GM12878 (cell line): ENCODE measurements around the gene EEIG2.

Experiments used
- BHLHE40 ChIP-seq, 2 experiments: fragments of 450-650 bp in 1 of 2; IDR thresholded peaks; 2 replicates each; pipeline ENCODE4 v1.6.1; 2011 to 2017; ENCODE audit warnings: low read depth in 2 of 2, borderline replicate concordance in 1 of 2, improper control_type of control experiment in 1 of 2, low read length in 1 of 2, mild to moderate bottlenecking in 1 of 2
- CHD1 ChIP-seq: IDR thresholded peaks from 2 replicates; pipeline ENCODE4 v1.6.1; 2012; ENCODE audit warnings: low read depth, low read length, improper control_type of control experiment
- EED ChIP-seq: sonication (generic); IDR thresholded peaks from 2 replicates; pipeline ENCODE4 v1.6.1; 2016; ENCODE audit warnings: antibody characterized with exemption, low read depth
- EP300 ChIP-seq, 2 experiments: fragments of 150-350 bp in 1 of 2; IDR thresholded peaks; 2 replicates each; pipeline ENCODE4 v1.6.1; 2011 to 2012; ENCODE audit warnings: low read depth in 2 of 2, low read length in 2 of 2, borderline replicate concordance in 1 of 2, improper control_type of control experiment in 1 of 2, inconsistent platforms in 1 of 2; ENCODE audit not compliant: control insufficient read depth in 1 of 2
- HDGF ChIP-seq: fragments of 450-650 bp; IDR thresholded peaks from 2 replicates; pipeline ENCODE4 v1.6.1; 2016; ENCODE audit warnings: antibody characterized with exemption
- KDM1A ChIP-seq: fragments of 200-600 bp; sonication (generic); IDR thresholded peaks from 2 replicates; pipeline ENCODE4 v1.6.1; 2016; ENCODE audit warnings: borderline replicate concordance
- MXI1 ChIP-seq: fragments of 150-350 bp; IDR thresholded peaks from 2 replicates; pipeline ENCODE4 v1.6.1; 2011; ENCODE audit warnings: low read depth, mild to moderate bottlenecking, inconsistent platforms, low read length, improper control_type of control experiment
- POLR2AphosphoS5 ChIP-seq: IDR thresholded peaks from 2 replicates; pipeline ENCODE4 v1.6.1; 2011; ENCODE audit warnings: mild to moderate bottlenecking, low read length, inconsistent platforms
- TCF7 ChIP-seq: IDR thresholded peaks from 2 replicates; pipeline ENCODE4 v1.6.1; 2014; ENCODE audit warnings: antibody characterized with exemption, borderline replicate concordance
- ZNF274 ChIP-seq: IDR thresholded peaks from one replicate; pipeline ENCODE4 v1.8.0; 2011; ENCODE audit not compliant: insufficient read length, insufficient read depth
- TF ChIP-seq, protein P1 (sequence below), 3 experiments: IDR thresholded peaks in 2 of 3; conservative IDR thresholded peaks in 1 of 3; 2 replicates each; pipeline ENCODE4 v1.5.1; 2011; ENCODE audit warnings: low read depth in 3 of 3, low read length in 3 of 3, mild to moderate bottlenecking in 3 of 3, control low read depth in 2 of 3, moderate library complexity in 2 of 3, inconsistent platforms in 1 of 3, mixed read lengths in 1 of 3; ENCODE audit not compliant: control insufficient read depth in 2 of 3, insufficient read depth in 1 of 3; ENCODE audit errors: extremely low read depth in 1 of 3
- TF ChIP-seq, protein P2 (sequence below): IDR thresholded peaks from 2 replicates; pipeline ENCODE4 v1.6.1; 2012; ENCODE audit warnings: mild to moderate bottlenecking, low read depth, low read length
- TF ChIP-seq, protein P3 (sequence below): fragments of 450-650 bp; formaldehyde crosslinking; IDR thresholded peaks from 2 replicates; pipeline ENCODE4 v1.4.0; 2020; ENCODE audit warnings: mild to moderate bottlenecking, moderate library complexity

DNA sequence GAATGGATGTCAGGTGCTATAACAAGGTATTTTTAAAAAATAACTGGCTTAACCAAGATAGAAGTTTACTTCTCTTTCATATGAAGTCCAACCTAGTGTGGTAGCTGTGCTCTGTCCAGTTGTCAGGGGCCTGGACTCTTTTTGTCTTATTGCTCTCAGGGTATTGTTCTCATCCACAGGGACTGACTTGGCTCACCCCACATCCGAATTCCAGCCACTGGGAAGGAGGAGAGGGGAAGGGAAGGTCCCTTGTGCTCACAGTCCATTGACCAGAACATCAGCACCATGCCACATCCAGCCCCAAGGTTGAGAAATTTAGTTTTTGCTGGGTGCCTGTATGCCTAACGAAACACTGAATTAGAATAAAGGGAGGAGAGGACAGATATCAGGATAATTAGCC, 8.7 kb downstream of the EEIG2 start:
- TF ChIP-seq HDGF (no peak), BHLHE40 (IDR thresholded peaks at IDR 0.05; ENCODE audit: borderline replicate concordance in 1 of 2, low read depth in 2 of 2, low read length in 1 of 2) (no peak), MXI1 (no peak), EP300 (IDR thresholded peaks at IDR 0.05; ENCODE audit: borderline replicate concordance in 1 of 2, control insufficient read depth in 1 of 2, low read depth in 2 of 2, low read length in 2 of 2) (no peak), POLR2AphosphoS5 (no peak), ZNF274 (no peak), KDM1A (no peak), CHD1 (no peak), EED (no peak), TCF7 (no peak)
- TF ChIP-seq, protein P1, sequence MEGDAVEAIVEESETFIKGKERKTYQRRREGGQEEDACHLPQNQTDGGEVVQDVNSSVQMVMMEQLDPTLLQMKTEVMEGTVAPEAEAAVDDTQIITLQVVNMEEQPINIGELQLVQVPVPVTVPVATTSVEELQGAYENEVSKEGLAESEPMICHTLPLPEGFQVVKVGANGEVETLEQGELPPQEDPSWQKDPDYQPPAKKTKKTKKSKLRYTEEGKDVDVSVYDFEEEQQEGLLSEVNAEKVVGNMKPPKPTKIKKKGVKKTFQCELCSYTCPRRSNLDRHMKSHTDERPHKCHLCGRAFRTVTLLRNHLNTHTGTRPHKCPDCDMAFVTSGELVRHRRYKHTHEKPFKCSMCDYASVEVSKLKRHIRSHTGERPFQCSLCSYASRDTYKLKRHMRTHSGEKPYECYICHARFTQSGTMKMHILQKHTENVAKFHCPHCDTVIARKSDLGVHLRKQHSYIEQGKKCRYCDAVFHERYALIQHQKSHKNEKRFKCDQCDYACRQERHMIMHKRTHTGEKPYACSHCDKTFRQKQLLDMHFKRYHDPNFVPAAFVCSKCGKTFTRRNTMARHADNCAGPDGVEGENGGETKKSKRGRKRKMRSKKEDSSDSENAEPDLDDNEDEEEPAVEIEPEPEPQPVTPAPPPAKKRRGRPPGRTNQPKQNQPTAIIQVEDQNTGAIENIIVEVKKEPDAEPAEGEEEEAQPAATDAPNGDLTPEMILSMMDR (IDR thresholded peaks at IDR 0.05 in 2 of 3, conservative IDR thresholded peaks at IDR 0.05 in 1 of 3; ENCODE audit: control insufficient read depth in 2 of 3, extremely low read depth in 1 of 3, insufficient read depth in 1 of 3, low read depth in 3 of 3, low read length in 3 of 3), result no peak
- TF ChIP-seq, protein P2, sequence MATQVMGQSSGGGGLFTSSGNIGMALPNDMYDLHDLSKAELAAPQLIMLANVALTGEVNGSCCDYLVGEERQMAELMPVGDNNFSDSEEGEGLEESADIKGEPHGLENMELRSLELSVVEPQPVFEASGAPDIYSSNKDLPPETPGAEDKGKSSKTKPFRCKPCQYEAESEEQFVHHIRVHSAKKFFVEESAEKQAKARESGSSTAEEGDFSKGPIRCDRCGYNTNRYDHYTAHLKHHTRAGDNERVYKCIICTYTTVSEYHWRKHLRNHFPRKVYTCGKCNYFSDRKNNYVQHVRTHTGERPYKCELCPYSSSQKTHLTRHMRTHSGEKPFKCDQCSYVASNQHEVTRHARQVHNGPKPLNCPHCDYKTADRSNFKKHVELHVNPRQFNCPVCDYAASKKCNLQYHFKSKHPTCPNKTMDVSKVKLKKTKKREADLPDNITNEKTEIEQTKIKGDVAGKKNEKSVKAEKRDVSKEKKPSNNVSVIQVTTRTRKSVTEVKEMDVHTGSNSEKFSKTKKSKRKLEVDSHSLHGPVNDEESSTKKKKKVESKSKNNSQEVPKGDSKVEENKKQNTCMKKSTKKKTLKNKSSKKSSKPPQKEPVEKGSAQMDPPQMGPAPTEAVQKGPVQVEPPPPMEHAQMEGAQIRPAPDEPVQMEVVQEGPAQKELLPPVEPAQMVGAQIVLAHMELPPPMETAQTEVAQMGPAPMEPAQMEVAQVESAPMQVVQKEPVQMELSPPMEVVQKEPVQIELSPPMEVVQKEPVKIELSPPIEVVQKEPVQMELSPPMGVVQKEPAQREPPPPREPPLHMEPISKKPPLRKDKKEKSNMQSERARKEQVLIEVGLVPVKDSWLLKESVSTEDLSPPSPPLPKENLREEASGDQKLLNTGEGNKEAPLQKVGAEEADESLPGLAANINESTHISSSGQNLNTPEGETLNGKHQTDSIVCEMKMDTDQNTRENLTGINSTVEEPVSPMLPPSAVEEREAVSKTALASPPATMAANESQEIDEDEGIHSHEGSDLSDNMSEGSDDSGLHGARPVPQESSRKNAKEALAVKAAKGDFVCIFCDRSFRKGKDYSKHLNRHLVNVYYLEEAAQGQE, result no peak
- TF ChIP-seq, protein P3, sequence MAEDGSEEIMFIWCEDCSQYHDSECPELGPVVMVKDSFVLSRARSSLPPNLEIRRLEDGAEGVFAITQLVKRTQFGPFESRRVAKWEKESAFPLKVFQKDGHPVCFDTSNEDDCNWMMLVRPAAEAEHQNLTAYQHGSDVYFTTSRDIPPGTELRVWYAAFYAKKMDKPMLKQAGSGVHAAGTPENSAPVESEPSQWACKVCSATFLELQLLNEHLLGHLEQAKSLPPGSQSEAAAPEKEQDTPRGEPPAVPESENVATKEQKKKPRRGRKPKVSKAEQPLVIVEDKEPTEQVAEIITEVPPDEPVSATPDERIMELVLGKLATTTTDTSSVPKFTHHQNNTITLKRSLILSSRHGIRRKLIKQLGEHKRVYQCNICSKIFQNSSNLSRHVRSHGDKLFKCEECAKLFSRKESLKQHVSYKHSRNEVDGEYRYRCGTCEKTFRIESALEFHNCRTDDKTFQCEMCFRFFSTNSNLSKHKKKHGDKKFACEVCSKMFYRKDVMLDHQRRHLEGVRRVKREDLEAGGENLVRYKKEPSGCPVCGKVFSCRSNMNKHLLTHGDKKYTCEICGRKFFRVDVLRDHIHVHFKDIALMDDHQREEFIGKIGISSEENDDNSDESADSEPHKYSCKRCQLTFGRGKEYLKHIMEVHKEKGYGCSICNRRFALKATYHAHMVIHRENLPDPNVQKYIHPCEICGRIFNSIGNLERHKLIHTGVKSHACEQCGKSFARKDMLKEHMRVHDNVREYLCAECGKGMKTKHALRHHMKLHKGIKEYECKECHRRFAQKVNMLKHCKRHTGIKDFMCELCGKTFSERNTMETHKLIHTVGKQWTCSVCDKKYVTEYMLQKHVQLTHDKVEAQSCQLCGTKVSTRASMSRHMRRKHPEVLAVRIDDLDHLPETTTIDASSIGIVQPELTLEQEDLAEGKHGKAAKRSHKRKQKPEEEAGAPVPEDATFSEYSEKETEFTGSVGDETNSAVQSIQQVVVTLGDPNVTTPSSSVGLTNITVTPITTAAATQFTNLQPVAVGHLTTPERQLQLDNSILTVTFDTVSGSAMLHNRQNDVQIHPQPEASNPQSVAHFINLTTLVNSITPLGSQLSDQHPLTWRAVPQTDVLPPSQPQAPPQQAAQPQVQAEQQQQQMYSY, result no peak
